LoVo (cell line): Measurements from ENCODE around the gene KIF9.
"Not testable (repeated sequence)": the region's sequence is repeated elsewhere in the genome, so short reads cannot be mapped to it uniquely, and the experiment has no call there.

ENCODE experiments used
- DNase-seq: peaks from one replicate; pipeline ENCODE4 v3.0.0-alpha.2; 2016; ENCODE audit warnings: low spot score

Gene KIF9

GRCh38 chr3:47186285-47186684, 96.3 kb downstream of the KIF9 start:
- no peak for DNase-seq

DNA sequence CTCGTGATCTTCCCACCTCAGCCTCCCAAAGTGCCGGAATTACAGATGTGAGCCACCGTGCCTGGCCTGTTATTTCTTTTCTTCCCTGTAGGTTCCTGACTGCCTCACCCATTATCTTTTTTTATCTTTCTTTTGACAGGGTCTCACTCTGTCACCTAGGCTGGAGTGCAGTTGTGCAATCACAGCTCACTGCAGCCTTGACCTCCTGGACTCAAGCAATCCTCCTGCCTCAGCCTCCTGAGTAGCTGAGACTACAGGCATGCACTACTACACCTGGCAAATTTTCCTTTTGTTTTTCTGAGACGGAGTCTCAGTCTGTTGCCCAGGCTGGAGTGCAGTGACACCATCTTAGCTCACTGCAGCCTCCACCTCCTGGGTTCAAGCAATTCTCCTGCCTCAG, 100.9 kb downstream of the KIF9 start:
- DNase-seq, result not testable (repeated sequence)

DNA sequence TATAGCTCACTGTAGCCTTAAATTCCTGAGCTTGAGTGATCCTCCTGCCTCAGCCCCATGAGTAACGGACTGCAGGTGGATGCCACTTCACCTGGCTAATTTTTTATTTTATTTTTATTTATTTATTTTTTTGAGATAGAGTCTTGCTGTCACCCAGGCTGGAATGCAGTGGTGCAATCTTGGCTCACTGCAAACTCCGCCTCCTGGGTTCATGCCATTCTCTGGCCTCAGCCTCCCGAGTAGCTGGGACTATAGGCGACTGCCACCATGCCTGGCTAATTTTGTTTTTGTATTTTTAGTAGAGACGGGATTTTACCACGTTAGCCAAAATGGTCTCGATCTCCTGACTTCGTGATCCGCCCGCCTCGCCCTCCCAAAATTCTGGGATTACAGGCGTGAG, 102.6 kb downstream of the KIF9 start:
- not testable (repeated sequence) for DNase-seq
